ENCODE results near the gene RECK. TPM values are rescaled to one million over a fixed set of nuclear protein-coding genes. Genes with fewer than 3 reads are reported as not detected.

The RECK gene
- total RNA-seq, 1 experiment from 2014 or later = 13.2 TPM

GRCh38 chr9:36018129-36018528, 18.6 kb upstream of the RECK start:
- CTCF ChIA-PET = no interaction called here
- no peak overlapping the region for H3K27ac ChIP-seq (ENCODE audit: low read length)

GRCh38 chr9:36018891-36019720, 17.6 kb upstream of the RECK start:
- ChIA-PET POLR2A (no interaction called here), CTCF (interaction anchor here (0.7 kb wide), 1 partner anchor 19 kb away, joined by 3 read pairs; no protein-coding TSS in a partner anchor)
- intact Hi-C loops (cut with micrococcal nuclease; ENCODE audit: unreplicated experiment) (no loop called here), in situ Hi-C loops (cut with HindIII; ENCODE audit: low pct_unique_long_range_greater_than_20kb, low sequenced_read_pairs) (no loop called here)
- peaks cover 16% of the 10 kb centered on the region for H3K27me3 ChIP-seq (ENCODE audit: control insufficient read depth, insufficient read depth, low read length)
- ATAC-seq (no peak), DNase-seq (ENCODE audit: low read depth, low spot score) (no peak)
- no peaks in the 10 kb centered on the region for H3K36me3 ChIP-seq (ENCODE audit: control insufficient read depth, insufficient read depth, low read length)
- H3K4me3 ChIP-seq (ENCODE audit: low read depth in 2 of 2, low read length in 2 of 2) = no peak overlapping the region
- no peak overlapping the region for H3K27ac ChIP-seq (ENCODE audit: low read length)
- no peaks in the 10 kb centered on the region for H3K9me3 ChIP-seq (ENCODE audit: control insufficient read depth, insufficient read depth, low read depth, low read length)
- no peak for TF ChIP-seq SIN3A (IDR thresholded peaks at IDR 0.05; ENCODE audit: borderline replicate concordance, insufficient read depth, low read depth, low read length)
- TF ChIP-seq REST (IDR thresholded peaks at IDR 0.05; ENCODE audit: insufficient read depth in 1 of 2, low read depth in 2 of 2, low read length in 1 of 2) = no peak
- no peak for TF ChIP-seq TCF7L2 (IDR thresholded peaks at IDR 0.05; ENCODE audit: low read depth, low read length)
- no peak for TF ChIP-seq POLR2AphosphoS5 (IDR thresholded peaks at IDR 0.05; ENCODE audit: low read depth, low read length)
- TF ChIP-seq, protein P1, sequence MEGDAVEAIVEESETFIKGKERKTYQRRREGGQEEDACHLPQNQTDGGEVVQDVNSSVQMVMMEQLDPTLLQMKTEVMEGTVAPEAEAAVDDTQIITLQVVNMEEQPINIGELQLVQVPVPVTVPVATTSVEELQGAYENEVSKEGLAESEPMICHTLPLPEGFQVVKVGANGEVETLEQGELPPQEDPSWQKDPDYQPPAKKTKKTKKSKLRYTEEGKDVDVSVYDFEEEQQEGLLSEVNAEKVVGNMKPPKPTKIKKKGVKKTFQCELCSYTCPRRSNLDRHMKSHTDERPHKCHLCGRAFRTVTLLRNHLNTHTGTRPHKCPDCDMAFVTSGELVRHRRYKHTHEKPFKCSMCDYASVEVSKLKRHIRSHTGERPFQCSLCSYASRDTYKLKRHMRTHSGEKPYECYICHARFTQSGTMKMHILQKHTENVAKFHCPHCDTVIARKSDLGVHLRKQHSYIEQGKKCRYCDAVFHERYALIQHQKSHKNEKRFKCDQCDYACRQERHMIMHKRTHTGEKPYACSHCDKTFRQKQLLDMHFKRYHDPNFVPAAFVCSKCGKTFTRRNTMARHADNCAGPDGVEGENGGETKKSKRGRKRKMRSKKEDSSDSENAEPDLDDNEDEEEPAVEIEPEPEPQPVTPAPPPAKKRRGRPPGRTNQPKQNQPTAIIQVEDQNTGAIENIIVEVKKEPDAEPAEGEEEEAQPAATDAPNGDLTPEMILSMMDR (IDR thresholded peaks at IDR 0.05) = no peak
- H3K4me1 ChIP-seq (ENCODE audit: control insufficient read depth, insufficient read depth, low read length) = no peaks in the 10 kb centered on the region
- no TSS peak for BruUV-seq (replicated peaks)

More at GRCh38 chr9:36018129-36018528, 18.6 kb upstream of the RECK start:
- no peak for DNase-seq (ENCODE audit: low read depth, low spot score)
- intact Hi-C loops (cut with micrococcal nuclease; ENCODE audit: unreplicated experiment) (no loop called here), in situ Hi-C loops (cut with HindIII; ENCODE audit: low pct_unique_long_range_greater_than_20kb, low sequenced_read_pairs) (no loop called here)
- no peak for ATAC-seq
- TF ChIP-seq REST (IDR thresholded peaks at IDR 0.05; ENCODE audit: insufficient read depth in 1 of 2, low read depth in 2 of 2, low read length in 1 of 2) (no peak), TCF7L2 (IDR thresholded peaks at IDR 0.05; ENCODE audit: low read depth, low read length) (no peak), SIN3A (IDR thresholded peaks at IDR 0.05; ENCODE audit: borderline replicate concordance, insufficient read depth, low read depth, low read length) (no peak), POLR2AphosphoS5 (IDR thresholded peaks at IDR 0.05; ENCODE audit: low read depth, low read length) (no peak)
- TF ChIP-seq, protein P1 (IDR thresholded peaks at IDR 0.05) = no peak
- BruUV-seq (replicated peaks) = no TSS peak
- H3K27me3 ChIP-seq (ENCODE audit: control insufficient read depth, insufficient read depth, low read length) = peaks cover 19% of the 10 kb centered on the region
- no peaks in the 10 kb centered on the region for H3K36me3 ChIP-seq (ENCODE audit: control insufficient read depth, insufficient read depth, low read length)
- no peaks in the 10 kb centered on the region for H3K9me3 ChIP-seq (ENCODE audit: control insufficient read depth, insufficient read depth, low read depth, low read length)
- H3K4me1 ChIP-seq (ENCODE audit: control insufficient read depth, insufficient read depth, low read length) = no peaks in the 10 kb centered on the region
- H3K4me3 ChIP-seq (ENCODE audit: low read depth in 2 of 2, low read length in 2 of 2) = no peak overlapping the region
- POLR2A ChIA-PET = no interaction called here
